GM21737 (cell line): ENCODE measurements around the gene NOD2.

Experiments used
- ATAC-seq: cut with Tn5 transposase; IDR thresholded peaks from one replicate; pipeline ENCODE4 v1.9.1; 2021; ENCODE audit warnings: mild to moderate bottlenecking, moderate library complexity; ENCODE audit not compliant: unreplicated experiment

The NOD2 gene

DNA sequence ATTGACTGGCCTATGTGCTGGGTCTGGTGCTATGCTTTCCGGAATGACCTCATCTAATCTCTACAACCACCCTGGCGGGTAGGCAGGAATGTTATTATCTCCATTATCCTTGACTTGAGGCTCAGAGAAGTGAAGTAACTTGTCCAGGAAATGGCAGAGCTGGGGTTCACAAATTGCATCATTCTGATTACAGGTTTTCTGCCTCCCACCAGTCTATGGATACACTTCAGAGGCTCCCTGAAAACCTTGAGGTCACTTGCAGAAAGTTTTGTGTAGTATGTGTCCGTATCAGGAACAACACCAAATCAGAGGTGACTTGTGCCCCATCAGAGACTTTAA, 19.1 kb downstream of the NOD2 start:
- no peak for ATAC-seq

DNA sequence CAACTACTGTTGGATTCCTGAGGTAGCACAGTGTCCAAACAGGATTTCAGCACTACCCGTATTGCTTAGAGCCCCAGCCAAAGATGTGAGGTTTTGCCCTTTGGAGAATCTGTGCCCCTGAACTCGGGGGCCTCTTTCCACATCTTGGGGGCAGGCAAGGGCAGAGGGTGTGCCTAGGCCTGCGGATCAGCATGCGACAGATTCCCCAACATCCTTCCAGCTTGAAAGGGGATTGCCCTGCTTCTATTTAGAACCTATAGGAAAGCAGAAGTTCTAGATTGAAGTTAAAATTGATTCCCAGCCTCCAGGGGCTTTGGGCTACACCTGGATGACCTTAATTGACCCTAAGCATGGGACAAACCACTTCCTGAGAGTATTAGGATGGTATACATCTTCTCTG, 19.6 kb downstream of the NOD2 start:
- ATAC-seq, result no peak

DNA sequence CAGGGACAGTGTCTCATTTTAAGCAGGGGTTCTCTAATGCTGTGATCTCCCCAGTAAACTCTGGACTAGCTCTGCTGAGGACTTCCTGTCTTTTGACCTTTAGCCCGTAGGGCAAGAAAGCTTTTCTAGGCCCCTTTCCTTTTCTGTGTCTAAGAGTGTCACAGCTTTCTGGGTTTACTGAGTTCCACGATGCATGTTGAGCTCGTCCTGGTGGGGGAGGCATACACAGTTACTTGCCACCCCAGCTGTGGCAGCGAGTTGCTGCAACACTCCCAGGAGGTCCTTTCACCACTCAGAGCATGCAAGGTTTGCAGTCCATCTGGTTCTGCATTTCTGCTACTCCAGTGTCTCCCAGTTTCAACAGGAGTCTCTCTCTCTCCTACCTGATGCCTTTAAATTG, 23.7 kb downstream of the NOD2 start:
- no peak for ATAC-seq

DNA sequence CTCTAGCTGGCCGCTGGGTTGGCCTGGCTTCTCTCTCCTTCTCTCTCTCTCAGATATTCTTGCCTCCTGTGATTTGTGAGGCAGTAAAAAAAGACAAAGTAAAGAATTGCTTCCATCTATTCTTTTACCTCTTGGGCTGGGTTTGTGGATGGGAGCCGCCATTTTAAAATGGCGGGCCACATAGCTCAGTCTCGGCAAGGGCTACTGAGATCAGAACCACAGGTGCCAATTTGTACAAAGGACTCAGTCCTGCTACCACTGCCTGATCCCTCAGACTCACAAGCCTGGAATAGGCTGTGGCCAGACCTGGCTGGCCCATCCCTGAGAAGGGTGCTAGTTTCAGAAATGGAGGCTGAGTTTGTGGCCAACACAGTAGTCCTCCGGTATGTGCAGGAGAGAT, 24.1 kb downstream of the NOD2 start:
- no peak for ATAC-seq

DNA sequence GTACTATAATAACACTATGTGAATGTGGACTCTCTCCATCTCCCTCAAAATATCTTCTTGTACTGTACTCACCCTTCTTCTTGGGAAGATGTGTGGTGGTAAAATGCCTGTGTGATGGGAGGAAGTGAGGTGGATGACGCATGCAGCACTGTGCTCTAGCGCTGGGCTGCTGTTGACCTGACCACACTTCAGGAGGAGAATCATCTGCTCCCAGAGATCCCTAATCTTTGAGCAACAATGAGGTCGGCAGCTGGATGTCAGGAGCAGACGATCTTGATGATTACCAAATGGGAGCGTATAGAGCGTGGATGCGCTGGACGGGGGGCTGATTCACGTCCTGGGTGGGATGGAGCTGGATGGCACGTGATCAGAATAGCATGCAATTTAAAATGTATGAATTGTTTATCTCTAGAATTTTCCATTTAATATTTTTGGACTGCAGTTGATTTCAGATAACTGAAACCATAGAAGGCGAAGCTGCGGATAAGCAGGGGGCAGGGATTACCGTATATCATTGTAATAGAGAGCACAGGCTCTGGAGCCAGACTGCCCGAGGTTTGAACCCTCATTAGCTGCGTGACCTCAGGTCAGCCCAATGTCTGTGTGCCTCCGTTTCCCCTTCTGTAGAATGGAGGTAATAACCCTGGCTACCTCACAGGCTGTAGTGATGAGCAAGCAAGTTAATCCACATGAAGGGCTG, 24.8 kb downstream of the NOD2 start:
- ATAC-seq, result no peak

DNA sequence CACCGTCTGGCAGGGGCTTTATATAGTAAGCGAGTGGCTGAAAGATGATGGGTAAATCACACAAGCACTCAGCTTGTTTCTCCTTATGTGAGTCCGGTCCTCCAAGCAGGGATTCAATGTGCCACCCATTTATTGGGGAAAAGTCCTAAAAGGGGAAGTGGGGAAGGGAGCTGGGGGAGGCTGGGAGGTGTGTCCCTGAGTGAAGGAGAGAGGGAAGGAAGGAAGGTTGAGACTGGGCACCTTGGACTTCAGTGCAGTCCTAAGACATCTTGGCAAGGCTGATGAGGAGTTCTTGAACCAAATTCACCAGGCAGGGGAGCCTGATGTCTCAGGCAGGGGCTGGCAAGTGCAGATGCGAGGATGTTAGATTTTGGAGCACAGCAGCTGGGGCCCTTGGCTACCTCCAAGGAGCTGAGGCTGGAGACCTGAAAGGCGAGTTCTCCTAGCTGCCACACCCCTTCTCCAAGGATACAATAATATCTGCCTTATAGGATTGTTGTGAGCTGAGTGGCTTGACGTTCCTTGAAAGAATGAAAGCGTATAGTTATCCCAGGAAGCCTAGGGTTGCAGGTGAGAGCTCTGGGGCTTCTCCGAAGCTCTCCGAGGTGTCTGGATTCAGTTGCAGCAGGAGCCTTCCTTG, 25.5 kb downstream of the NOD2 start:
- ATAC-seq, result no peak

DNA sequence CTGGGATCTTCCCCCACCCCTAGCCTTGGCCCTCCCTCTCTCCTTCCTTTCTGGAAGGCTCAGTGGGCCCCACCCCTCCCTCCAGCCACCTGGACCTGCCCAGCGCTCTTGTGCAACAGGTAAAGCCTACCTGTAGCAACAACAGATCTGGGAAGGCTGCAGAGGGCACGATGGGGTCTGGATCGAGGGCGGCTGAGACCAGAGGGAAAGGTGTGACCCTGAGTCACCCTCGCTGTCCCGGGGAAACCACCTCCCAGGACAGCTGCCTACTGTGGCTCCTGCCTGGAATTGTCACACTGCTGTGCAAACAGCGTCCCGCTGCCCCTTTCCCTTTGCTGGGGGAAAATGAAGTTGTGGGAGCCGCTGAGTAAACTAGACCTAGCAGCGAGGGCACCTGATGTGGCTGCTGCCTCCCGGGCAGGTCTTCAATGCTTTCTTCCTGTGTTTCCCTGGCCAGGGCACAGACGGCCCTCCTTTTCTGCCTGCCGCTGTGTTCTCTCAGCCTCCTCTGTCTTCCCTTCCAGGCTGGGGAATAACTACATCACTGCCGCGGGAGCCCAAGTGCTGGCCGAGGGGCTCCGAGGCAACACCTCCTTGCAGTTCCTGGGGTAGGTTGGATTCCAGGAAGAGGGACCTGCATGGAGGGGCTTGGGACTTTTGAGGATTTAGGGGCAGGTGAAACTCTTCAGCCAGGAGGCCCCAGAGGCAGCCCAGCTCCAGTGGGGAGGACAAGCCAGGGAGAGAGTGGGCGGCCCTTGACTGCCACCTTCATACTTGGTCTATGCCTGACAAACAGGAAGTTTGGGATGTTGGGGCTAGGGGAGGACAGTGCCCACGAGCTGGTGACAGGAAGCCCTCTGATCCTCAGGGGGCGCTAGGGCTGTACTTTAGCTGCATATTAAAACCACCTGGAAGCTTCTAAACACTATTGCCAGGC, 26.3 kb downstream of the NOD2 start:
- no peak for ATAC-seq

DNA sequence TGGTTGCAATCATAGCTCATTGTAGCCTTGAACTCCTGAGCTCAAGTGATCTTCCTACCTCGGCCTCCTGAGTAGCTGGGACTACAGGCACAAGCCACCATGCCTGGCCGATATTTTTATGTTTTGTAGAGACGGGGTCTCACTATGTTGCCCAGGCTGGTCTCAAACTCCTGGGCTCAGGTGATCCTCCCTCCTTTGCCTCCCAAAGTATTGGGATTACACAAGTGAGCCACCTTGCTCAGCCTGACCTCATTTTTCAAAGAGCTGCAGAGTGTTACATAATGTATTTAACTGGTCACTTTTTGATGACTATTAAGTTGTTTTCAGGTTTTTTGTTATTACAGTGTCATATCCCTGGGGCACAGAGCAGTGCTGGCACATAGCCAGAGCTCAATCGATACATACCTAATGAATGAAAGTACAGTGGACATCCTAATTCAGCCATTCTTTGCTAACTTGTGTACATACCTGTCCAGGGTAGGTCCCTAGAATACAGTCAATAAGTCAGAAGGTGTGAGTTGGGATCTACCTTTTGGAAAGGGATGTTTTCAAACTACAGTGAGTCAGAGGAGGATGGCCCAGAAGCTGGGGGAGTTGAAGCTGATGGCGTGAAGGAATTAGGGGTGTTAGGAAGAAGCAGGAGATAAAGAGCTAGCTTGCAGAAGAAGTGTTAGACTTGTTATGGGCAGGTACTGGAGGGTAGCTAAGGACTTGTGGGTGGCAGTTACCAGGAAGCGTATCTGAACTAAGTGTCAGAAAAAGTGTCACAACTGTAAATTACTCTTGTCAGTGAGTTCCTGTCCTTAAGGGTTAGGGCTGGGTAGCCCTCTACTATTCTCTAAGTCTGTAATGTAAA, 28.4 kb downstream of the NOD2 start:
- no peak for ATAC-seq

DNA sequence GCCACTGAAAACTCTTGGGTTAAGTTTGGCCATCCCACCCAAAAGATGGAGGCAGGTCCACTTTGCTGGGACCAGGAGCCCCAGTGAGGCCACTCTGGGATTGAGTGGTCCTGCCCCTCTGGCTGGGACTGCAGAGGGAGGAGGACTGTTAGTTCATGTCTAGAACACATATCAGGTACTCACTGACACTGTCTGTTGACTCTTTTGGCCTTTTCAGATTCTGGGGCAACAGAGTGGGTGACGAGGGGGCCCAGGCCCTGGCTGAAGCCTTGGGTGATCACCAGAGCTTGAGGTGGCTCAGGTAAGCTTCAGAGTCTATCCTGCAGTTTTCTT, 29.0 kb downstream of the NOD2 start:
- ATAC-seq, result no peak

DNA sequence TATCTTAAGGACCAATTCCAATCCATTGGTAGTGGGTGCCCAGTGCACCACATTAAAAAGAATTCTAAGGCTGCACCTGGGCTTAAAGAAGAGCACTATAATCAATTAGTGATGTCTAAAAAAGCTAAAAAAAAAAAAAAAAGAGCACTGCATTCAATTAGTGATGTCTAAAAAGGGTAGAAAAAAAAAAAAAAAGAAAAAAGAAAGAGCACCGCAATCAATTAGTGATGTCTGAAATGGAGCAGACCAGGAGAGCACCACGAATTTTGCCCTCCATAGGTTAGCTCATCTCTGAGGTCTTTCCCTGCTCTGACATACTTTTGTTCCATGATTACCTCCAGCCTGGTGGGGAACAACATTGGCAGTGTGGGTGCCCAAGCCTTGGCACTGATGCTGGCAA, 29.6 kb downstream of the NOD2 start:
- ATAC-seq, result no peak

DNA sequence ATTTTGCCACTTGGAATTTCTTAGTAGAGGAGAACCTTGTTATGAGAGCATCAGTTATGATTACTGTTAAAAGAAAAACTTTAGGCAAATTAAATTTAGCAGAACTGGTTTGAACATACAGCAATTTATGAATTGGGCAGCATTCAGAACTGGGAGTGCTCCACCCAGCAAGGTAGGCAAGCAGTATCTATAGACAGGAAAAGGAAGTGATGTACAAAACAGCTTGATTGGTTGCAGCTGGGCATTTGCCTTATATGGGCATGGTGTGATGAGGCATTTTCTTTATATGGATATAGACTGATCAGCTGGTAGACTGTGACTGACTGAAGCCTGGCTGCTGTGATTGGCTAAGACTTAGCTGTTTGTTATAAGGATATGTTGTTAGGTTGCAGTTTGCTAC, 30.9 kb downstream of the NOD2 start:
- ATAC-seq, result no peak

DNA sequence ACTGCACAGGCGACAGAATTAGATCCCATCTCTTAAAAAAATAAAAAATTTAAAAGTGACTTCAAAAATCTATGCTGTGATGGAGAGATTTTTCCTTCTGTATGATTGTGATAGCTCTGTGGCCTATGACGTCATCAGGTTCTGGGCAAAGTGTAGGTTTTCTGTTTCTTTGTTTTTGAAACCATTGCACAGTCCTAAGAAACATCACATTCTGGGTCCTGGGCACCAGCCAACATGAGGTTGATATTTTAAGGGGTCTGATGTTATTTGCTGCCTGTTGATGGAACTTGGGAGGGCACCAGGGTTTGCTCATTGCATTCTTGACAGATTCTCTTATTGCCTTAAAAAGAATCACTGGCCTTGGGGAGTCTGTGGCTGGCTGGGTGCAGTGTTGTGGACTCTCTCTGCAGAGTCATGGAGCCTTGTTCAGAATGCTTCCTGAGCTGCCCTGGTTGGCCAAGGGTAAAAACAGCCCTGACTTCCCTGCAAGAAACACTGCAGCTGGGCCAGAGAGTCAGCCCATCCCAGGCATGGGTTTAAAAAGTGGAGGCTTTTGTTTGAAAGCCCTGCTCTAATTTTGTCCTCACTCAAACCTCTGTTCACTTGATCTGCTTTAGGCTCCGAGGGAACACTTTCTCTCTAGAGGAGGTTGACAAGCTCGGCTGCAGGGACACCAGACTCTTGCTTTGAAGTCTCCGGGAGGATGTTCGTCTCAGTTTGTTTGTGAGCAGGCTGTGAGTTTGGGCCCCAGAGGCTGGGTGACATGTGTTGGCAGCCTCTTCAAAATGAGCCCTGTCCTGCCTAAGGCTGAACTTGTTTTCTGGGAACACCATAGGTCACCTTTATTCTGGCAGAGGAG, 38.0 kb downstream of the NOD2 start:
- no peak for ATAC-seq

DNA sequence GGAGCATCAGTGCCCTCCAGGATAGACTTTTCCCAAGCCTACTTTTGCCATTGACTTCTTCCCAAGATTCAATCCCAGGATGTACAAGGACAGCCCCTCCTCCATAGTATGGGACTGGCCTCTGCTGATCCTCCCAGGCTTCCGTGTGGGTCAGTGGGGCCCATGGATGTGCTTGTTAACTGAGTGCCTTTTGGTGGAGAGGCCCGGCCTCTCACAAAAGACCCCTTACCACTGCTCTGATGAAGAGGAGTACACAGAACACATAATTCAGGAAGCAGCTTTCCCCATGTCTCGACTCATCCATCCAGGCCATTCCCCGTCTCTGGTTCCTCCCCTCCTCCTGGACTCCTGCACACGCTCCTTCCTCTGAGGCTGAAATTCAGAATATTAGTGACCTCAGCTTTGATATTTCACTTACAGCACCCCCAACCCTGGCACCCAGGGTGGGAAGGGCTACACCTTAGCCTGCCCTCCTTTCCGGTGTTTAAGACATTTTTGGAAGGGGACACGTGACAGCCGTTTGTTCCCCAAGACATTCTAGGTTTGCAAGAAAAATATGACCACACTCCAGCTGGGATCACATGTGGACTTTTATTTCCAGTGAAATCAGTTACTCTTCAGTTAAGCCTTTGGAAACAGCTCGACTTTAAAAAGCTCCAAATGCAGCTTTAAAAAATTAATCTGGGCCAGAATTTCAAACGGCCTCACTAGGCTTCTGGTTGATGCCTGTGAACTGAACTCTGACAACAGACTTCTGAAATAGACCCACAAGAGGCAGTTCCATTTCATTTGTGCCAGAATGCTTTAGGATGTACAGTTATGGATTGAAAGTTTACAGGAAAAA, 38.8 kb downstream of the NOD2 start:
- ATAC-seq, result no peak

DNA sequence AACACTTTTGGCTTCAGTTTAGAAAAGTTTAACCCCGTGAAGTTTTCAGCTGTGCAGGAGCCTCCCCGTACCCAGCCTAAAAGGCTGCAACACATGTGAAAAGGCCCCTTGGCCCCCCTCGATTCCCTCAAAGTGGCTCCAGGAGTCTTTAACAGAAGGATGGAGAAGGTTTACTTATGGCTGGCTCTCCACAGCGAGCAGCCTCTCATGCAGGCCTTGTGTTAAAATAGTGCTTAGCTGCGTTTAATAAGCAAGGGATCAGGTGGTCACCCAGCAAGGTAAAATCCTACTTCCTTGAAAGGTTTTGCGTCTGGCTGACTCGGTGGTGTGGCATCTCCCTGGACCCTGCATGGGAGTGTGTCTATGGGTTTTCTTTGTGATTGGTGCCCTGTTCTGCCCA, 40.1 kb downstream of the NOD2 start:
- no peak for ATAC-seq

DNA sequence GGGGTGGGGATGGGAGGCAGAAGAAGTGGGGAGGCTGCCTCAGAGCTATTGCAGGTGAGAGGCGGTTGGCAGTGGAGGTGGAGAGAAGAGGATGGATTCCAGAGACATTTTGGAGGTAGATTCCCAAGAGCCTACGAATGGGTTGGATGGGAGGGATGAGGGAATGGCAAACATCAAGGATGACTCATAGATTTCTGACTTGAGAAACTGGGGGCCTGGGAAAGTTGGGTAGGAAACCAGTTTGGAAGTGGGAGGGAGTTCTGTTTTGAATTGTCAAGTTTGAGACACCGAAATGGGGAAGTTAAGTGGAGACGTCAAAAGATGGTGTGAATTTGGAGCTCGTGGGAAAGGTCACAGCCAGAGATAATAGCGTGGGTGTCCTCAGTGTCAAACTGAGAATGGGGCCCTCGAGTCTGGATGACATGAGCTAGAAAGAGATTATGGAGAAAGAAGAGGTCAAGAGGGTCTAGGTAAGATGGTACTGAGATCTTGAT, 42.3 kb downstream of the NOD2 start:
- ATAC-seq, result no peak

DNA sequence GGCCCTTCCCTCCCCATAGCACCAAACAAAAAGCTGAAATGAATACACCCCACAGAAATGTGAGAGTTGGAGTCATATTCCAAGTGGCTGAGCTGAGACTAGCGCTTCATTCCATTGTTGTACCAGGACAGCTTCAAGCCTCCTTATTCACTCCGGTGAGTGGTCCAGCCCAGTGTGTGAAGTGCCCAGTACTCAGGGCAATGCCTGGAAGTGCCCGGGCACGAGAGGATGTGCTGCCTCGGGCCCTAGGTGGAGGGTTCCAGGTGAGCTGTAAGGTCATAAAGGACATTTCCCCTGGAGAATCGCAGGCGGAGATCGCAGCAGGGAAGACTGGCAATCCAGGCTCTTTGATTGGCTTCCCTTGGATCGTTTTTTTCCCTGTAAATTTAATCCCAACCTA, 43.0 kb downstream of the NOD2 start:
- no peak for ATAC-seq

DNA sequence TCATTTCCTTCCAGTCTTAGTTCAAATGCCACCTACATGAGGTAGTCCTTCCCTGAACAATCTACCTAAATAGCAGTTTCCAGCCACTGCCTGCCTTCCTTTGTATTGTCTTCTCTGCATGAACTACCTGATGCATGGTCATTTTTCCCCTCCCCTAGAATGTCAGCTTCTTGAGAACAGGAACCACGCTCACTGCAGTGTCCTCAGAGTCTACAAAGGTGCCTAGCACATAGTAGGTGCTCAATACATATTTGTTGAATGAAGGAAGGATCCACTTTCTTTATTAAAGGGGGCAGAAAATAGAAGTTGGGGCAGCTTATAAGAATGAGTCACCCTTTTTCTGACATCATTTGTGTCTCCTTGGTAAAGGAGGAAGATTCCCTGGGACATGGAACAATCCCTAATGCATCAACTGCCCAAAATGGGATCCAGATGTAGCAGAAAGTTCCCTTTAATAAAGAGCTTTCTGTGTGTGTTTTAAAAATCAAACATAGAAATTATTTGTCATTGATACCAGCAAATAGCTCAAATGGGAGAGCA, 44.1 kb downstream of the NOD2 start:
- no peak for ATAC-seq

DNA sequence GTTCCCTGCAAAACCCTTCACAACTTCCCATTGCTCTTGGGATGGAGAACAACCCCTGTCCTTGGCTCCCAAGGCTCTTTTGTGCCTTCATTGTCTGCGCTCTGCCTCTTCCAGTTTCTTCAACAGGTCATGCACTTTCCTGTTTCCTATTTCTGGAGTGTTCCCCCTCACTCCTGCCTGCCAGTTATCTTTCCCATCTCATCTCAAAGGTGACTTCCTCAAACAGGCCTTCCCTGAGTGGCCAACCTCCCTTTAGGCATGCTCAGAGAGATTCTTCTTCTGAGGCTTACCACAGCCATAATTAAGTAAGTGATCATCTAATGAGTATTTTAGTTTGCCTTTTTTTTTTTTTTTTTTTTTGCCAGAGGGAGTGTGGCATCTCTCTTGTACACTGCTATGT, 45.6 kb downstream of the NOD2 start:
- ATAC-seq, result no peak

DNA sequence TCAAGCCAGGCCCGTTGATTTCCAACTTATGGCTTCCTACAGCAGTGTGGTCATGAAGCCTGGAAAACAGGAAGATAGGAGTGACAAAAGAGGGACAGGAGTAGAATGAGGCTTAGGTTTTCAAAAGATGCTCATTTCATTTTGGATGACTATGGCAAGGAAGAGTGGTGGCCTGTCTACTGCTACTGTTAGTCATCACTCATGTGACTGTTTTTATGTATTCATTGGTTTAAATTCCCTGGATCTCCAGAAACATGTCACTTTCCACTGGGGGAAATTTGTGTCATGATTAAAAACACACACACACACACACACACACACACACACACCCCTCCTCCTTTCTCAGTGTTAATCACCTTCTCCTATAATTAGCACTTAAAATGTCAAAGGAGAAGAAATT, 47.3 kb downstream of the NOD2 start:
- ATAC-seq, result no peak
